Measurements from ENCODE around the gene TNFRSF1A.
A peak's percentile ranks its signal among the peaks of the same experiment; 100 is the strongest.

TNFRSF1A gene

GRCh38 chr12:6336889-6337853 lies 4.7 kb downstream of the TNFRSF1A start:
- DNase-seq (ENCODE audit: low read depth), result peak; percentile 92

- peak; percentile 96 for DNase-seq (ENCODE audit: low read depth)
Measured at GRCh38 chr12:6336079-6336888, 5.6 kb downstream of the TNFRSF1A start.

- no peak for DNase-seq (ENCODE audit: low read depth)
Measured at GRCh38 chr12:6335451-6336078, 6.3 kb downstream of the TNFRSF1A start.

GRCh38 chr12:6334940-6335450 lies 6.9 kb downstream of the TNFRSF1A start:
- DNase-seq (ENCODE audit: low read depth), result no peak

- no peak for DNase-seq (ENCODE audit: low read depth)
Measured at GRCh38 chr12:6334359-6334758, 7.5 kb downstream of the TNFRSF1A start.

- no peak for DNase-seq (ENCODE audit: low read depth)
Measured at GRCh38 chr12:6333566-6333965, 8.3 kb downstream of the TNFRSF1A start.

GRCh38 chr12:6333029-6333428 lies 8.8 kb downstream of the TNFRSF1A start:
- DNase-seq (ENCODE audit: low read depth), result no peak

- DNase-seq (ENCODE audit: low read depth), result no peak
Measured at GRCh38 chr12:6332459-6332858, 9.4 kb downstream of the TNFRSF1A start.

- DNase-seq (ENCODE audit: low read depth), result no peak
Measured at GRCh38 chr12:6330999-6331714, 10.7 kb downstream of the TNFRSF1A start.

GRCh38 chr12:6330192-6330591 lies 11.7 kb downstream of the TNFRSF1A start:
- DNase-seq (ENCODE audit: low read depth), result no peak

- no peak for DNase-seq (ENCODE audit: low read depth)
Measured at GRCh38 chr12:6329703-6330064, 12.2 kb downstream of the TNFRSF1A start.

- DNase-seq (ENCODE audit: low read depth), result no peak
Measured at GRCh38 chr12:6328945-6329702, 12.8 kb downstream of the TNFRSF1A start.

GRCh38 chr12:6328045-6328779 lies 13.7 kb downstream of the TNFRSF1A start:
- no peak for DNase-seq (ENCODE audit: low read depth)

GRCh38 chr12:6327229-6328041 lies 14.4 kb downstream of the TNFRSF1A start:
- no peak for DNase-seq (ENCODE audit: low read depth)

GRCh38 chr12:6326316-6327228 lies 15.3 kb downstream of the TNFRSF1A start:
- no peak for DNase-seq (ENCODE audit: low read depth)

- DNase-seq (ENCODE audit: low read depth), result no peak
Measured at GRCh38 chr12:6324936-6325750, 16.7 kb downstream of the TNFRSF1A start.

- DNase-seq (ENCODE audit: low read depth), result no peak
Measured at GRCh38 chr12:6323995-6324711, 17.7 kb downstream of the TNFRSF1A start.
